SHP77 treated with DMSO at 0.1 percent for 48 hours (cell line): ENCODE measurements around the gene NAV2.

Source experiments
- DNase-seq: peaks from one replicate; lab custom pipeline; 2025; lab: John Stamatoyannopoulos, UW

Gene NAV2

GRCh38 chr11:19808076-19808911 is 95.7 kb downstream of the NAV2 start:
- DNase-seq: no peak

GRCh38 chr11:19810852-19811251 is 98.2 kb downstream of the NAV2 start:
- DNase-seq: no peak

DNA sequence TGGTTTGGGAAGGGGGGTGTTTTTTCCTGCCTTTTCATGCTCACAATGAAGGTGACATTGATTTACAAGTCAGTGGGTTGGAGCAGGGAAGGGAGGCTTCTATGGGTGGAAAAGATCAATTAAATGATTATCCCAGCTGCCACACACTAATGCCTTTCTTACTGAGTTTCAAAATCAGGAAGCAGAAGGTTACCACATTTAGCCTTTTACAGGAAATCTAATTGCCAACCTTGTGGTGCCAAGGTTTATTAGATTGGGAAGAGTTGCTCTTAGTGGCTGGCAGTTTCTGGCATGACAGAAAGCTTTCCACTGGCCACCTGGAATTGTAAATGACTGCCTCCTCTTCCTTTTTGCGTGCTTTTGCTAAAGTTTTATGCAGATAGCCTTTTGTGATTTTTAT is 98.7 kb downstream of the NAV2 start:
- DNase-seq: no peak

GRCh38 chr11:19812096-19812495 is 99.5 kb downstream of the NAV2 start:
- no peak for DNase-seq

DNA sequence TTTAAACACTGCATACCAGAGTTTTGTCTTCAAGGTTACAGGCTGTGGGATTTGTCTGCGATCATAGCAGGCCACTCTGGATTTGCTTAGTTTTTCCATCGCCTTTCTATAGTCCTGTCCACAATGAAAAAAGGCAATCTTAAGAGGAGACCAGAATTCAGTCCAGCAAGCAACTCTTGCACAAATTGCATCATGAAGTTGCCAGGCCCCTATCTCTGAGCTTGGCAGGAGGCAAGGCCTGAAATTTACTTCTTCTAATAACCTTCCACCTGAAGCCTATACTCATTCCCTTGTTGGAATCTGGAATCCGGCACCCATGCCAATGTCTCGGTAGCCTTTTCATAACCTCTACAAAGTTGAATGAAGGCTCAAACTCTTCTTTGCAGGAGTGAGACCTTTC is 100.1 kb downstream of the NAV2 start:
- no peak for DNase-seq

DNA sequence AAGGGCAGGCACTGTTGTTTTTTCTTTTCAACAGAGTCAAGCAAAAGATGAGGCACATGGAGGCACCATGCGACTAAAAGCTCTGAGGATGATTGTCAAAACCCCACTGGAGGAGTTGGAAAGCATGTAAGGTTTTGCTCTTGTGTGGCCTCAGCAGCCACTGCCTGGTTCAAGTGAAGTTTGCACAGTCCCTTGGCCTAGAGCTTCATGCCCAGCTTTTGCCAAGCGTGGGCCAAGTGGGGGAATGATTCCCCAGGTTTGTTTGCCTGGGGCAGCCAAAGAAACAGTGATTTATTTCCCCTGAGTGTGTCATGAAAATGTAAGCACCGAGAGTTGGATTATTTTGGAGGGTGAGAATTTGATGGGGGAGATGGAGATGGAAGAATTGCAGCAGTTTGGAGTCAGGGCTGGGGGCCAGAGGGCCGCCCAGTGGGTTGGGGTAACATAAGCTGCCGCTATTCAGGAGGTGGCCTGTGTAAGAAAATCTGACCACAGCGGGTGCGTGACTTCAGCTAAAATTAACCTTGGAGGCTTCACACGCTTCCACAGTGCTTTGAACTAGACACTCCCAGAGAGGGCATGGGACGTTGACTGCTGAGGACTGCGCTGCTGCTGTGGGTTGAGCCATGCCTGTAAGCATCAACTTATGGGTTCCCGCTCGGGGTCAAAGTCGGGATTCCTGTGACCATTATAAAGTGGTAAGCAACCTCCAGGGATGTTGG is 100.7 kb downstream of the NAV2 start:
- no peak for DNase-seq

- no peak for DNase-seq
Measured at GRCh38 chr11:19814421-19814820, 101.8 kb downstream of the NAV2 start.

DNA sequence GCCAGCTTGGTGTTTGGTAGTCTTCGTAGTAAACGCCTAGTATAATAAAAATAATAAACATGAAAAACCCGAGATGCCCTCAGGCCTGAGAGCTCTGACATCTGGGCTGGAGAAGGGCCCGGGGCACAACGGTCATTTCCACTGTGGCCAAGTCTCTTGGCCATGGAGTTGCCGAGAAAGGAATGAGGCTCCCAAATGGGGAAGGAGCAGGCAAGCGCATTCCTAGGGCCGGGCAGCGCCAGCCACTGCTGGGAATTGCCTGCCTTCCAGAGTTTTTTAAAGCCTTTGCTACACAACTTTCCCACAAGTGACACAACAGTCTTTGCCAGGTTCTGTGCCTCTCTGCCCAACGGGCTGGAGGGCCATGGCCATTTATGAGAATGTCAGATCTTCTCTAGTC is 103.4 kb downstream of the NAV2 start:
- DNase-seq: no peak

GRCh38 chr11:19816817-19817216 is 104.2 kb downstream of the NAV2 start:
- no peak for DNase-seq

DNA sequence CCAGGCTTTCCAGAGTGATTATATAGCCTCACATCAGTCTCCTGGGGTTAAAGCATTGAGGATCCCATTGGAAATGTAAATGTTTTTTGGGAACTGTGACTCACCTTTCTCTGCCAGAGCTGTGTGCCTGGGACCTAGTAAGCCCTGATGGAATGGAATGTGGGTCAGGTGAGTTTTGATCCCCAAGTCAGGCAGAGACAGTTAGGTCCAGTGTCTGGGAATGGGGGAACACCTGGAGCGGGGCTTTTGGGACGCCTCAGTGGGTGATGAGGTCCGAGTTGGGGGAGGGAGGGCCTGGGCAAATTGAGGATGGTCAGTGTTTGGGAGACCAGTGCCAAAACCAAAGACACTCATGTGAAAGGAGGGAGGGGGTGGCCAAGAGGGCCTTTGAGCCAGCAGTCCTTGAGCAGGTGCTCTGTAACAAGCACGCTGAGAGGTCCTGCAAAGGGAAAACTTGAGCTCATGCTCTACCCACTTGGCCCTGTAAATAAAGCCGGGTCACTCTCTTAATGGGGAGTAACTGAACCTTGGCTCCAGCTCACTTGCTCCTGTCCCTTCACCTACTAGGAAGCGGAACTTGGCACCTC is 104.7 kb downstream of the NAV2 start:
- DNase-seq: no peak

GRCh38 chr11:19817870-19818269 is 105.2 kb downstream of the NAV2 start:
- DNase-seq: no peak

DNA sequence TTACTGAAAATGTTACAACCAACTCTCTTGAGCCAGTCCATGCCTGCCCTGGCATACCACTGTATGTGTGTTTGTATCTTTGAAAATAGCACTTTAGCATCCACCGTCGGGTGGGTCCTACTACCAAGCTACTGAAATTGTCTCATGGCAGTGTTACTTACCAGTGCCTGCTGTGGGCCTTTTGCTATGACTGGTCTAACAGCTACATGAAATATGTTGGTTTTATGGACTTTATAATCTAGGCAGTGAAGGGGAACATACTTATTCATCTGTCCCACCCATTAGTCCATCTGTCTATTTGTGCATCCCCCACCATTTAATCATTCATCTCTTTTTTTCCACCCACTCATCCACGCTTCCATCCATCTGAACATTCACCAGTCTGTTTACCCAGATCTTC is 106.0 kb downstream of the NAV2 start:
- no peak for DNase-seq

GRCh38 chr11:19819148-19819547 is 106.5 kb downstream of the NAV2 start:
- DNase-seq: no peak

DNA sequence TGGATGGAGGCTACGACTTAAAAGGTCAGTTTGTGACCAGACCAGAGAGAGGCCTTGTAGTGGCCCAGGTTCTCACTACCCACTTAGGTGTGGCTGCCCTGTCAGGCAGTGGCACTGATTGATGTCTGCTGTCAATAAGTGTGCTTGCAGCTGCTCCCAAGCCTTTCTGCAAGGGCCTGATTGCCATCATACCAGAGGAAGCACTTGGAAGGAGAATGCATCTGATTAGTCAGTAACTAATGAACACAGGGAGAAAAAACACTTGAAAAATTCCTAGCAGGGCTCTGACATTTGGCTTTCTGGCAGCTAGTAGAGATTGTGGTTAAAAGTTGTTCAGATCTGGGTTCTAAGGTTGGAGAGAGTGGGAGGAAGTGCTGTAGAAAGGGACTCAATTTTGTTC is 107.5 kb downstream of the NAV2 start:
- no peak for DNase-seq

DNA sequence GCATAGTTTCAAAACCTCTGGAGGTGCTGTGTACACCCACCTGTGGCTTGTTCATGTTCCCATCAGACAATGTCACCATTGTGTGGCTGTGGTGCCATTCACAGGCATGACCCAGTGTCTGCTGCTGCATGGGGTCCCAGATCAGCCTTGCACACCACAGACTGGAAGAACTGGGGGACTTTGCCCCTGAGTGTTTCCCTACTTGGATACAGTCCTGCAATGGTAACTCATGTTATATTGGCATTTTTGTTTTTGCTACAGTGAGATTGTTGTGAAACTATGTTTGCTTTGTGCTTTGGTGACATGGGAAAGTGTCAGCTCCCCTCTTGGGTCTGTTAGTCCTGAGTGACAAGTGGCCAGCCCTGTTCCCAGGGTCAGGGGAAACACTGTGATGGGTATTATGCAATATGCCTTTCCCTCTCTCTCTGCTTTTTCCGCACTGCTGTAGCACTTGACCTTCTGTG is 108.8 kb downstream of the NAV2 start:
- DNase-seq: no peak

- DNase-seq: no peak
Measured at GRCh38 chr11:19821993-19822392, 109.4 kb downstream of the NAV2 start.

DNA sequence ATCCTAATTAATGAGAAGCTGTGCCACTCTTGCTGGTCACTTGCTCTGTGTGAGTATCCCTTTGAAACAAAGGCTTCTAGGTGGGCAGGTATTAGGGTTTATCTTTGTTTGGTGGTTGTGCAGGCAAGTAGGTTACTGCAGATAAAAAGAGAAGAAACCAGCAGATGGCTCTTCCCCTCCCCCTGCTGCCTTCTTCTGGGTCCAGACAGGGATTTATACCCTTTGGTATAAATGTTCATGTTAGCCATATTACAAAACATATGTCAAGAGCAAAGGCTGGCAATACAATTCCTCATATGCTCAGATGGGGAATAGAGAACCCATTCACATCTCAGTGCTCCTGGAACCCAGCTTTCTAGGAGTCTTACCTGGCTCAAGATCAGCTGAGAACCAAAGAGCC is 109.9 kb downstream of the NAV2 start:
- DNase-seq: no peak

DNA sequence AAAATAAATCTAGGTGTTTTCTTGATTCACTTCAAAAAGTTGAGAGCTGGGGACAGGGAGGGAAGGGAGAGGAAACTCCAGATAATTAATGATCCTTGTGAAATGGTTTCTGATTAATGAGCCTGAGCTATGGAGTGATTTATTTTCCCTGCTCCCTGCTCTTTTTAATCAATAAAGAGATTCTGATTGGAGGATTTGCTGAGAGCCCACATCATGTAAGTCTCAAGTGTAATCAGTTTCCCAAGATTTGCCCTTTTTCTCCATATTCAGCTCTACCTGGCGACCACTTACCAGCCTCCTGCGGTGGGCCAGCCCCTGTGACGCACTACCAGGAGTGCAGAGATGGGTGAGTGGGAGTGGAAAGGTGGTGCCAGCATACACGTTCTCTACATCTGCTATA is 114.0 kb downstream of the NAV2 start:
- DNase-seq: no peak

DNA sequence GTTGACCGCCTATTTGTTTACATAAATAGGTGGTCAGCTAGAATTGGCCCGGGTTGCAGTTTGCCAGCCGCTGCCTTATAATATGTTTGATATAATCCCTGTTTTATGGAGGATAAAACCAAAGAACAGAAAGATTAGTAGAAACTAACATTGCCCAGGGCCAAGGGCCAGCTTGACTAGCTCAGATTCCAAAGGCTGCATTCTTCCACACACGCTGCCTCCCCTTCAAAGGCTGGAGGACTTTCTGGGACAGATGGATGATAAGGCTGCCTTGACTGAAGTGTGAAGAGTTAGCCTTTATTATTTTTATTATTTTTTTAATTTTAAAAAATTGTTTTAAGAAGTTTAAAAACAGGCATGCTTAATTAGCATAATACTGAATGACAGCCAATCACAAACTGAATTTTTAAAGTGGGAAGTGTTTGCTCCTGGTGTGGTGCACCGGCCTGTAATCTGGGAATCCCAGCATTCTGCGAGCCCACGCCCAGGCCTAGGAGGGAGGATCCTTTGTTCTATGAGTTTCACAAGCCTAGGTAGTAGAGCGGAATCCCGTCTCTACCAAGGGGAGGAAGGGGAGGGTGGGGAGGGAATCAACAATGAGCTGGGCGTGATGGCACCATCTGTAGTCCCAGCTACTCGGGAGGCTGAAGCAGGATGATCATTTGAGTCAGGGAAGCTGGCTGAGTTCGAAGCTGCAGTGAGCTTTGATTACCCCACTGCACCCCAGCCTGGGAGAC is 114.9 kb downstream of the NAV2 start:
- no peak for DNase-seq

DNA sequence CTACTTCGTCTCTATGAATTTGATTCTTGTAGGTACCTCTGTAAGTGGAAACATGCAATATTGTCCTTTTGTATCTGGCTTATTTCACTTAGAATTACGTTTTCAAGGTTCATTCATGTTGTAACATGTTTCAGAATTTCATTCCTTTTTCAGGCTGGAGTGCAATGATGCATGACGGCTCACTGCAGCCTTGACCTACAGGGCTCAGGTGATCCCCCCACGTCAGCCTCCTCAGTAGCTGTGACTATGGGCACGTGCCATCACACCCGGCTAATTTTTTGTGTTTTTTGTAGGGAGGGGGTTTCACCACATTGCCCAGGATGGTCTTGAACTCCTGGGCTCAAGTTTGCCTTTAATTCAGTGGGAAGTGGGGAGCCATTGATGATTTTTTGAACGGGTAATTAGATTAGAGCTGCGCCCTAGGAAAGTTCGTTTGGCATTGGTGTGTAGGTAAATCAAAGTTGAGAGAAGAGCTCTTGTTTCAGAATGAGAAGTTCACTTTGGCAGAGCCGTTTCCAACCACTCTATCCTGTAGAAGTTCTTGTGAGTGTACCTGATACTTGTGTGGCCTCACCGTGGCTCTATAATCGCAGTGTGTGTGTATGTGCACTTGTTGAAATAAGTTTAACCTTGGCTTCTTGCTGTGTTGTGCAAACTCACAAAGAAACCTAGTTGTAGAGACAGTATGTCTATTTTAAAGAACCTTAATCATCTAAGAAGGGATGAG is 115.9 kb downstream of the NAV2 start:
- no peak for DNase-seq

DNA sequence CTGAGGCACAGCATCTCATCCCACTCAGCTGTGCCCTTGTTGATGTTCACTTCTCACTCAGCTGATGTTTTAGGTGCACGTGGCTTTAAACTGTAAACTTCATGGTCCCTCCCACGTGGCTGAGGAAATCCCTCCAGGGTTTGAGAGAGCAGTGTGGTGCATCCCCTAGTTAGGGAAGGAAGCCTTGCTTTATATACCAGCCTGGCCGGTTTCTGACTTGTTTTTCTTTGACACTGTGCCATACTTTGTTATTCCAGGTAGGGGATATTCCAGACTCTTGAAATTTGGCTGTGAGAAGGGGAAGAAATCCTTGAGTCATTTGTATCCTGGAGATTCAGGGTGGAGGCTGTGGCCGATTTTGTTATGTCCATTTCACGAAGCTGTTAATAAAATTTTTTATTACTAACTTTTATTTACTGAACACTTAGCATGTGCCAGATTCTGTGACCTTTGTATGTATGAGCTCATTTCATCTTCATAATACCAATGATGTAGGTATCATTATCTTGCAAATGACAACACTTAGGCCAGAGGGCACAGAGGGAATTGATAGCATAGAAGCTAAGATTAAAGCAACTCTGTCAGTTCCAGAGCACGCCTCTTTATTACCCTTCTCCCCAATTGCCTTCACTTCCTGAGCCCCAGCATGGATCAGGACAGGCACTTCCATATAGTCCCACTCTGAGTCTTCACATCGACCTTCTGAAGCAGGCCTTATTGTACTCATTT is 116.6 kb downstream of the NAV2 start:
- no peak for DNase-seq
